ENCODE results near the gene PCDHA10. TPM values are rescaled to one million over a fixed set of nuclear protein-coding genes. Genes with fewer than 3 reads are reported as not detected.

Gene PCDHA10
- total RNA-seq, 1 experiment from 2014 or later, result 10.7 TPM

DNA sequence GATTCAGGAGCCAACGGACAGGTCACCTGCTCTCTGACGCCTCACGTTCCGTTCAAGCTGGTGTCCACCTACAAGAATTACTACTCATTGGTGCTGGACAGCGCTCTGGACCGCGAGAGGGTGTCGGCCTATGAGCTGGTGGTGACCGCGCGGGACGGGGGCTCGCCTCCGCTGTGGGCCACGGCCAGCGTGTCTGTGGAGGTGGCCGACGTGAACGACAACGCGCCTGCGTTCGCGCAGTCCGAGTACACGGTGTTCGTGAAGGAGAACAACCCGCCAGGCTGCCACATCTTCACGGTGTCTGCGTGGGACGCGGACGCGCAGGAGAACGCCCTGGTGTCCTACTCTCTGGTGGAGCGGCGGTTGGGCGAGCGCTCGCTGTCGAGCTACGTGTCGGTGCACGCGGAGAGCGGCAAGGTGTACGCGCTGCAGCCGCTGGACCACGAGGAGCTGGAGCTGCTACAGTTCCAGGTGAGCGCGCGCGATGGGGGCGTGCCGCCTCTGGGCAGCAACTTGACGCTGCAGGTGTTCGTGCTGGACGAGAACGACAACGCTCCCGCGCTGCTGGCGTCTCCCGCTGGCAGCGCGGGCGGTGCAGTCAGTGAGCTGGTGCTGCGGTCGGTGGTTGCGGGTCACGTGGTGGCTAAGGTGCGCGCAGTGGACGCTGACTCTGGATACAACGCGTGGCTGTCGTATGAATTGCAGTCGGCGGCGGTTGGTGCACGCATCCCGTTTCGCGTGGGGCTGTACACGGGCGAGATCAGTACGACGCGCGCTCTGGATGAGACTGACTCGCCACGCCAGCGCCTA, 1.7 kb downstream of the PCDHA10 start:
- no CpG with 5 or more reads among the region's 94 CpGs for WGBS (ENCODE audit: extremely low coverage, insufficient read length, low lambda C conversion rate)
- TF ChIP-seq, protein P1, sequence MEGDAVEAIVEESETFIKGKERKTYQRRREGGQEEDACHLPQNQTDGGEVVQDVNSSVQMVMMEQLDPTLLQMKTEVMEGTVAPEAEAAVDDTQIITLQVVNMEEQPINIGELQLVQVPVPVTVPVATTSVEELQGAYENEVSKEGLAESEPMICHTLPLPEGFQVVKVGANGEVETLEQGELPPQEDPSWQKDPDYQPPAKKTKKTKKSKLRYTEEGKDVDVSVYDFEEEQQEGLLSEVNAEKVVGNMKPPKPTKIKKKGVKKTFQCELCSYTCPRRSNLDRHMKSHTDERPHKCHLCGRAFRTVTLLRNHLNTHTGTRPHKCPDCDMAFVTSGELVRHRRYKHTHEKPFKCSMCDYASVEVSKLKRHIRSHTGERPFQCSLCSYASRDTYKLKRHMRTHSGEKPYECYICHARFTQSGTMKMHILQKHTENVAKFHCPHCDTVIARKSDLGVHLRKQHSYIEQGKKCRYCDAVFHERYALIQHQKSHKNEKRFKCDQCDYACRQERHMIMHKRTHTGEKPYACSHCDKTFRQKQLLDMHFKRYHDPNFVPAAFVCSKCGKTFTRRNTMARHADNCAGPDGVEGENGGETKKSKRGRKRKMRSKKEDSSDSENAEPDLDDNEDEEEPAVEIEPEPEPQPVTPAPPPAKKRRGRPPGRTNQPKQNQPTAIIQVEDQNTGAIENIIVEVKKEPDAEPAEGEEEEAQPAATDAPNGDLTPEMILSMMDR (conservative IDR thresholded peaks at IDR 0.05), result no peak
- H2AFZ ChIP-seq (ENCODE audit: low read length), result no peak overlapping the region
- H3K4me3 Mint-ChIP-seq, result no peak overlapping the region
- H2BK20ac ChIP-seq (ENCODE audit: low read depth, low read length, poor library complexity, severe bottlenecking), result no peak overlapping the region
- no peaks in the 10 kb centered on the region for H3K4me1 ChIP-seq (ENCODE audit: insufficient read depth, low read length)
- H3K27ac ChIP-seq (ENCODE audit: insufficient read length, low read depth, low read length), result no peak overlapping the region
- no peak overlapping the region for H4K91ac ChIP-seq (ENCODE audit: insufficient read length, low read depth, low read length)
- H2BK5ac ChIP-seq (ENCODE audit: insufficient read length, low read length), result no peak overlapping the region
- no peak overlapping the region for H3K18ac ChIP-seq (ENCODE audit: insufficient read length, low read depth, low read length)
- H2BK12ac ChIP-seq (ENCODE audit: insufficient read length, low read depth, low read length), result no peak overlapping the region
- H3K27me3 ChIP-seq (ENCODE audit: insufficient read depth, low read length), result no peaks in the 10 kb centered on the region
- no peak overlapping the region for H2BK120ac ChIP-seq (ENCODE audit: low read depth, low read length, poor library complexity, severe bottlenecking)
- no peak overlapping the region for H3K56ac ChIP-seq (ENCODE audit: insufficient read length, low read depth, low read length)
- H3K9me3 Mint-ChIP-seq, result peaks cover 32 to 43% of the 10 kb centered on the region in 2 experiments
- no peak overlapping the region for H2AK5ac ChIP-seq (ENCODE audit: insufficient read length, low read length)
- H3K79me1 ChIP-seq (ENCODE audit: insufficient read depth, low read depth, low read length, poor library complexity, severe bottlenecking), result no peaks in the 10 kb centered on the region
- no peaks in the 10 kb centered on the region for H3K23me2 ChIP-seq (ENCODE audit: insufficient read length, low read depth, low read length, poor library complexity, severe bottlenecking)
- no peak overlapping the region for H3K4me2 ChIP-seq (ENCODE audit: insufficient read depth, insufficient read length, low read length)
- no peak overlapping the region for H3K27ac Mint-ChIP-seq
- peaks cover 9% of the 10 kb centered on the region for H3K9me3 ChIP-seq (ENCODE audit: control insufficient read depth, low read depth, low read length)
- no peak overlapping the region for H4K5ac ChIP-seq (ENCODE audit: insufficient read length, low read depth, low read length)
- H3K36me3 Mint-ChIP-seq (ENCODE audit: insufficient read depth in 1 of 3, low read depth in 3 of 3), result peaks cover 32 to 50% (median 33%) of the 10 kb centered on the region in 3 experiments
- H3K14ac ChIP-seq (ENCODE audit: insufficient read depth, low read length), result no peak overlapping the region
- H2BK15ac ChIP-seq (ENCODE audit: low read depth, low read length), result no peak overlapping the region
- H4K20me1 ChIP-seq (ENCODE audit: control insufficient read depth, insufficient read depth, insufficient read length), result no peaks in the 10 kb centered on the region
- peak; percentile 36 for DNase-seq
- H4K8ac ChIP-seq (replicated peaks; ENCODE audit: insufficient read length, low read depth, low read length), result no peak overlapping the region
- no peak overlapping the region for H3K4ac ChIP-seq (ENCODE audit: low read depth, low read length)
- H3K9ac ChIP-seq (ENCODE audit: extremely low read depth, insufficient read length, low read length), result no peak overlapping the region
- H3K27me3 Mint-ChIP-seq (ENCODE audit: low read depth), result no peaks in the 10 kb centered on the region
- no peak overlapping the region for H3T11ph ChIP-seq (ENCODE audit: low read length)
- no peak overlapping the region for H3K23ac ChIP-seq (ENCODE audit: insufficient read length, low read depth, low read length)
- peaks cover 6 to 13% of the 10 kb centered on the region in 2 experiments; a peak in 3 of 4 replicates for H3K4me1 Mint-ChIP-seq
- no peaks in the 10 kb centered on the region for H3K79me2 ChIP-seq (ENCODE audit: insufficient read depth, low read length)
